ENCODE results near the gene PIGM.

PIGM gene

GRCh38 chr1:160022330-160023310 is 9.2 kb downstream of the PIGM start:
- DNase-seq (ENCODE audit: low spot score), result no peak

GRCh38 chr1:160021376-160022074 is 10.3 kb downstream of the PIGM start:
- no peak for DNase-seq (ENCODE audit: low spot score)

- DNase-seq (ENCODE audit: low spot score), result no peak
Observed at GRCh38 chr1:160020196-160020595, 11.6 kb downstream of the PIGM start.

- no peak for DNase-seq (ENCODE audit: low spot score)
Observed at GRCh38 chr1:160018900-160019299, 12.9 kb downstream of the PIGM start.

- no peak for DNase-seq (ENCODE audit: low spot score)
Observed at GRCh38 chr1:160018347-160018746, 13.4 kb downstream of the PIGM start.

- no peak for DNase-seq (ENCODE audit: low spot score)
Observed at GRCh38 chr1:160017592-160017991, 14.2 kb downstream of the PIGM start.

- no peak for DNase-seq (ENCODE audit: low spot score)
Observed at GRCh38 chr1:160011781-160012180, 20.0 kb downstream of the PIGM start.

GRCh38 chr1:160009801-160010200 is 22.0 kb downstream of the PIGM start:
- no peak for DNase-seq (ENCODE audit: low spot score)

GRCh38 chr1:160009081-160009480 is 22.7 kb downstream of the PIGM start:
- no peak for DNase-seq (ENCODE audit: low spot score)

GRCh38 chr1:160007577-160008200 is 24.1 kb downstream of the PIGM start:
- peak; percentile 38 for DNase-seq (ENCODE audit: low spot score)

GRCh38 chr1:160006312-160006940 is 25.4 kb downstream of the PIGM start:
- DNase-seq (ENCODE audit: low spot score), result peak; percentile 76

GRCh38 chr1:160005070-160005469 is 26.7 kb downstream of the PIGM start:
- DNase-seq (ENCODE audit: low spot score), result no peak

- no peak for DNase-seq (ENCODE audit: low spot score)
Observed at GRCh38 chr1:160004425-160004824, 27.4 kb downstream of the PIGM start.

GRCh38 chr1:160004001-160004400 is 27.8 kb downstream of the PIGM start:
- no peak for DNase-seq (ENCODE audit: low spot score)

- no peak for DNase-seq (ENCODE audit: low spot score)
Observed at GRCh38 chr1:160001440-160001839, 30.4 kb downstream of the PIGM start.

GRCh38 chr1:159999204-159999603 is 32.6 kb downstream of the PIGM start:
- no peak for DNase-seq (ENCODE audit: low spot score)

- no peak for DNase-seq (ENCODE audit: low spot score)
Observed at GRCh38 chr1:159996653-159997052, 35.1 kb downstream of the PIGM start.

GRCh38 chr1:159994896-159995295 is 36.9 kb downstream of the PIGM start:
- DNase-seq (ENCODE audit: low spot score), result no peak

GRCh38 chr1:159993911-159994310 is 37.9 kb downstream of the PIGM start:
- no peak for DNase-seq (ENCODE audit: low spot score)

GRCh38 chr1:159992161-159992560 is 39.6 kb downstream of the PIGM start:
- no peak for DNase-seq (ENCODE audit: low spot score)

GRCh38 chr1:159991513-159991912 is 40.3 kb downstream of the PIGM start:
- no peak for DNase-seq (ENCODE audit: low spot score)

GRCh38 chr1:159990005-159990404 is 41.8 kb downstream of the PIGM start:
- no peak for DNase-seq (ENCODE audit: low spot score)

Data from CD4-positive, alpha-beta T cell treated with Interleukin-15 for 4 hours (primary cell).